HepG2 (cell line): Measurements from ENCODE around the gene PHACTR1. TPM values are rescaled to one million over a fixed set of nuclear protein-coding genes. Genes with fewer than 3 reads are reported as not detected.

Experiments
- BRCA1 ChIP-seq: sonication (generic); formaldehyde crosslinking; IDR thresholded peaks from 2 replicates; pipeline ENCODE4 v1.4.0; 2020; ENCODE audit warnings: missing genetic modification reagents
- ETV5 ChIP-seq: IDR thresholded peaks from 2 replicates; pipeline ENCODE4 v1.6.1; 2018; ENCODE audit warnings: missing biosample characterization, missing genetic modification reagents, inconsistent platforms, borderline replicate concordance
- FOXM1 ChIP-seq: sonication (generic); formaldehyde crosslinking; IDR thresholded peaks from 2 replicates; pipeline ENCODE4 v1.5.0; 2020; ENCODE audit warnings: missing genetic modification reagents
- HDAC2 ChIP-seq: sonication (generic); formaldehyde crosslinking; IDR thresholded peaks from 2 replicates; pipeline ENCODE4 v1.4.0; 2020; ENCODE audit warnings: missing genetic modification reagents
- HOXA5 ChIP-seq: sonication (generic); formaldehyde crosslinking; IDR thresholded peaks from 2 replicates; pipeline ENCODE4 v1.4.0; 2020; ENCODE audit warnings: missing genetic modification reagents
- KLF12 ChIP-seq: sonication (generic); formaldehyde crosslinking; IDR thresholded peaks from 2 replicates; pipeline ENCODE4 v1.4.0; 2020; ENCODE audit warnings: missing genetic modification reagents, borderline replicate concordance
- MAF1 ChIP-seq: sonication (generic); formaldehyde crosslinking; IDR thresholded peaks from 2 replicates; pipeline ENCODE4 v1.5.0; 2020; ENCODE audit warnings: missing genetic modification reagents, borderline replicate concordance
- MED1 ChIP-seq: sonication (generic); formaldehyde crosslinking; IDR thresholded peaks from 2 replicates; pipeline ENCODE4 v1.4.0; 2020; ENCODE audit warnings: missing genetic modification reagents
- MXD4 ChIP-seq: IDR thresholded peaks from 2 replicates; pipeline ENCODE4 v1.6.1; 2016; ENCODE audit warnings: mild to moderate bottlenecking, missing biosample characterization, missing genetic modification reagents
- SP140L ChIP-seq: sonication (generic); formaldehyde crosslinking; IDR thresholded peaks from 2 replicates; pipeline ENCODE4 v1.4.0; 2020; ENCODE audit warnings: missing genetic modification reagents, borderline replicate concordance
- WIZ ChIP-seq: sonication (generic); formaldehyde crosslinking; IDR thresholded peaks from 2 replicates; pipeline ENCODE4 v1.5.1; 2020; ENCODE audit warnings: mild to moderate bottlenecking, missing genetic modification reagents
- YEATS2 ChIP-seq: sonication (generic); formaldehyde crosslinking; IDR thresholded peaks from 2 replicates; pipeline ENCODE4 v1.4.0; 2020; ENCODE audit warnings: missing genetic modification reagents, borderline replicate concordance
- ZNF12 ChIP-seq: sonication (generic); formaldehyde crosslinking; IDR thresholded peaks from 2 replicates; pipeline ENCODE4 v1.5.0; 2020; ENCODE audit warnings: missing genetic modification reagents
- ZNF205 ChIP-seq: IDR thresholded peaks from 2 replicates; pipeline ENCODE4 v1.6.1; 2018; ENCODE audit warnings: missing biosample characterization, missing genetic modification reagents
- ZNF441 ChIP-seq: sonication (generic); formaldehyde crosslinking; IDR thresholded peaks from 2 replicates; pipeline ENCODE4 v1.7.0; 2021; ENCODE audit warnings: missing genetic modification reagents, borderline replicate concordance
- ZNF629 ChIP-seq: sonication (generic); formaldehyde crosslinking; conservative IDR thresholded peaks from 2 replicates; pipeline ENCODE4 v1.5.0; 2020; ENCODE audit warnings: missing genetic modification reagents
- polyA plus RNA-seq, 8 experiments: library from polyadenylated mRNA; depleted of rRNA in 3 of 8; stranded (reverse) in 7 of 8; unstranded in 1 of 8; fragments of >200 nt; fragmentation: Illumina TruSeq in 4 of 8; extraction: Trizol in 4 of 8; gene quantifications; 2 replicates each; pipeline versions ENCODE4 v1.2.1 to v1.2.3, GENCODE V29; 2011 to 2016; ENCODE audit warnings: low read depth in 4 of 8, missing spikeins in 1 of 8, mixed read lengths in 1 of 8; ENCODE audit not compliant: insufficient read depth in 1 of 8
- total RNA-seq, 5 experiments: library from RNA; depleted of rRNA; stranded (reverse); fragments of >200 nt; fragmentation: Illumina TruSeq; extraction: Trizol; gene quantifications; 2 replicates each; pipeline ENCODE4 v1.2.3, GENCODE V29; 2016; ENCODE audit warnings: low read depth in 1 of 5
- TF ChIP-seq, protein P1 (sequence below): IDR thresholded peaks from 2 replicates; pipeline ENCODE4 v1.6.1; 2016; ENCODE audit warnings: missing compliant biosample characterization, missing genetic modification reagents, borderline replicate concordance
- TF ChIP-seq, protein P2 (sequence below): sonication (generic); formaldehyde crosslinking; IDR thresholded peaks from 2 replicates; pipeline ENCODE4 v1.5.0; 2020; ENCODE audit warnings: missing genetic modification reagents, mild to moderate bottlenecking, borderline replicate concordance
- TF ChIP-seq, protein P3 (sequence below): IDR thresholded peaks from 2 replicates; pipeline ENCODE4 v1.6.1; 2016; ENCODE audit warnings: low read depth, borderline replicate concordance
- TF ChIP-seq, protein P4 (sequence below): sonication (generic); formaldehyde crosslinking; IDR thresholded peaks from 2 replicates; pipeline ENCODE4 v1.4.0; 2020; ENCODE audit warnings: missing genetic modification reagents, borderline replicate concordance
- TF ChIP-seq, protein P5 (sequence below): sonication (generic); formaldehyde crosslinking; IDR thresholded peaks from 2 replicates; pipeline ENCODE4 v1.5.0; 2020; ENCODE audit warnings: missing genetic modification reagents

PHACTR1 gene
- total and polyA plus RNA-seq, 2 of the 13 experiments (the other 11 are each of a cell fraction or from before 2014, with no cell fraction given): 0.09 TPM; not detected in 1

DNA sequence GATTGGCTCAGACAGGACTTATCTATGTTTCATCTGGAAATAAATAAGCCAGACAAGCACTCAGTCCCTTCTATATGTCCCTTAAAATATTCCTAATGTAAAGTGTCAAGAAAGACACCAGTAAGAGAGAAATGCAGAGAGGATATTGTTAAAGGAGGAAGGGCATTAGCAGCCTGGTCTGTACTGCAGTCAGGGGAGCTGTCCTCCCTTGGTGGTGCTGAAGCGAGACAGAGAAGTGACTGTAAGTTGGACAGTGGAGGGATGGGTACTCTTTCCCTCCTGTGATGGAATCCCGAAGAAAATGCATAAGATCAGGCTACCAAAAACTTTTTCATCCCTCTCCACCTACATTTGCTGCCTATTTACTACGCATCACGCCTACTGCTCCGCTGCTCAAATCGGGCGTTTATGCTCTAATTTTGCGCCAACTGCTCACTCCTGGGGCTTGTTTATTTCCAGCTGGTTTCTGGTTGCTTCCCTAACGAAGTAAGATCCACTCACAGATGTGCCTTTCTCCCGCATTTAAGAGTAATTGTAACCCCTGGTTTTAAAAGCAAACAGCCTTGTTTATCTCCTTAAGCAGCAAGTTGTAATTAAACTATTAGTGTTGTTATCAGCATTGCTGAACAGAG, 35.2 kb downstream of the PHACTR1 start (continued):
- TF ChIP-seq, protein P1, sequence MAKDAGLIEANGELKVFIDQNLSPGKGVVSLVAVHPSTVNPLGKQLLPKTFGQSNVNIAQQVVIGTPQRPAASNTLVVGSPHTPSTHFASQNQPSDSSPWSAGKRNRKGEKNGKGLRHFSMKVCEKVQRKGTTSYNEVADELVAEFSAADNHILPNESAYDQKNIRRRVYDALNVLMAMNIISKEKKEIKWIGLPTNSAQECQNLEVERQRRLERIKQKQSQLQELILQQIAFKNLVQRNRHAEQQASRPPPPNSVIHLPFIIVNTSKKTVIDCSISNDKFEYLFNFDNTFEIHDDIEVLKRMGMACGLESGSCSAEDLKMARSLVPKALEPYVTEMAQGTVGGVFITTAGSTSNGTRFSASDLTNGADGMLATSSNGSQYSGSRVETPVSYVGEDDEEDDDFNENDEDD (CRISPR knock-in tag): peak; percentile 25; the same call in 1 of the 2 replicates
- TF ChIP-seq YEATS2 (CRISPR knock-in tag): peak; percentile 37; the same call in 1 of the 2 replicates
- TF ChIP-seq WIZ (CRISPR knock-in tag): peak; percentile 73; the same call in 1 of the 2 replicates
- TF ChIP-seq ZNF441 (CRISPR knock-in tag): peak; percentile 76; the same call in 1 of the 2 replicates
- TF ChIP-seq, protein P2, sequence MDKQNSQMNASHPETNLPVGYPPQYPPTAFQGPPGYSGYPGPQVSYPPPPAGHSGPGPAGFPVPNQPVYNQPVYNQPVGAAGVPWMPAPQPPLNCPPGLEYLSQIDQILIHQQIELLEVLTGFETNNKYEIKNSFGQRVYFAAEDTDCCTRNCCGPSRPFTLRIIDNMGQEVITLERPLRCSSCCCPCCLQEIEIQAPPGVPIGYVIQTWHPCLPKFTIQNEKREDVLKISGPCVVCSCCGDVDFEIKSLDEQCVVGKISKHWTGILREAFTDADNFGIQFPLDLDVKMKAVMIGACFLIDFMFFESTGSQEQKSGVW (CRISPR knock-in tag): no peak
- TF ChIP-seq ZNF205 (CRISPR knock-in tag): 0 out of 2 replicates have a peak, but pooled peaks have one; percentile 57
- no peak for TF ChIP-seq ZNF629 (CRISPR knock-in tag)
- peak; percentile 74; the same call in 1 of the 2 replicates for TF ChIP-seq HOXA5
- peak; percentile 72; the same call in 1 of the 2 replicates for TF ChIP-seq MXD4 (CRISPR knock-in tag)
- 0 out of 2 replicates have a peak, but pooled peaks have one; percentile 68 for TF ChIP-seq KLF12 (CRISPR knock-in tag)
- TF ChIP-seq MED1 (CRISPR knock-in tag): peak; percentile 39; the same call in 1 of the 2 replicates
- TF ChIP-seq MAF1: no peak
- TF ChIP-seq ZNF12: peak; percentile 74; the same call in 1 of the 2 replicates
- peak; percentile 77; the same call in 1 of the 2 replicates for TF ChIP-seq BRCA1 (CRISPR knock-in tag)
- 0 out of 2 replicates have a peak, but pooled peaks have one; percentile 14 for TF ChIP-seq ETV5
- TF ChIP-seq FOXM1 (CRISPR knock-in tag): peak; percentile 83; the same call in 1 of the 2 replicates
- TF ChIP-seq, protein P3, sequence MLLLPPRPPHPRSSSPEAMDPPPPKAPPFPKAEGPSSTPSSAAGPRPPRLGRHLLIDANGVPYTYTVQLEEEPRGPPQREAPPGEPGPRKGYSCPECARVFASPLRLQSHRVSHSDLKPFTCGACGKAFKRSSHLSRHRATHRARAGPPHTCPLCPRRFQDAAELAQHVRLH: peak; percentile 62; the same call in 1 of the 2 replicates
- TF ChIP-seq HDAC2 (CRISPR knock-in tag): peak; percentile 73
- TF ChIP-seq SP140L (CRISPR knock-in tag): 0 out of 2 replicates have a peak, but pooled peaks have one; percentile 58
- TF ChIP-seq, protein P4, sequence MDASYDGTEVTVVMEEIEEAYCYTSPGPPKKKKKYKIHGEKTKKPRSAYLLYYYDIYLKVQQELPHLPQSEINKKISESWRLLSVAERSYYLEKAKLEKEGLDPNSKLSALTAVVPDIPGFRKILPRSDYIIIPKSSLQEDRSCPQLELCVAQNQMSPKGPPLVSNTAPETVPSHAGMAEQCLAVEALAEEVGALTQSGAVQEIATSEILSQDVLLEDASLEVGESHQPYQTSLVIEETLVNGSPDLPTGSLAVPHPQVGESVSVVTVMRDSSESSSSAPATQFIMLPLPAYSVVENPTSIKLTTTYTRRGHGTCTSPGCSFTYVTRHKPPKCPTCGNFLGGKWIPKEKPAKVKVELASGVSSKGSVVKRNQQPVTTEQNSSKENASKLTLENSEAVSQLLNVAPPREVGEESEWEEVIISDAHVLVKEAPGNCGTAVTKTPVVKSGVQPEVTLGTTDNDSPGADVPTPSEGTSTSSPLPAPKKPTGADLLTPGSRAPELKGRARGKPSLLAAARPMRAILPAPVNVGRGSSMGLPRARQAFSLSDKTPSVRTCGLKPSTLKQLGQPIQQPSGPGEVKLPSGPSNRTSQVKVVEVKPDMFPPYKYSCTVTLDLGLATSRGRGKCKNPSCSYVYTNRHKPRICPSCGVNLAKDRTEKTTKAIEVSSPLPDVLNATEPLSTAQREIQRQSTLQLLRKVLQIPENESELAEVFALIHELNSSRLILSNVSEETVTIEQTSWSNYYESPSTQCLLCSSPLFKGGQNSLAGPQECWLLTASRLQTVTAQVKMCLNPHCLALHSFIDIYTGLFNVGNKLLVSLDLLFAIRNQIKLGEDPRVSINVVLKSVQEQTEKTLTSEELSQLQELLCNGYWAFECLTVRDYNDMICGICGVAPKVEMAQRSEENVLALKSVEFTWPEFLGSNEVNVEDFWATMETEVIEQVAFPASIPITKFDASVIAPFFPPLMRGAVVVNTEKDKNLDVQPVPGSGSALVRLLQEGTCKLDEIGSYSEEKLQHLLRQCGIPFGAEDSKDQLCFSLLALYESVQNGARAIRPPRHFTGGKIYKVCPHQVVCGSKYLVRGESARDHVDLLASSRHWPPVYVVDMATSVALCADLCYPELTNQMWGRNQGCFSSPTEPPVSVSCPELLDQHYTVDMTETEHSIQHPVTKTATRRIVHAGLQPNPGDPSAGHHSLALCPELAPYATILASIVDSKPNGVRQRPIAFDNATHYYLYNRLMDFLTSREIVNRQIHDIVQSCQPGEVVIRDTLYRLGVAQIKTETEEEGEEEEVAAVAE (CRISPR knock-in tag): peak; percentile 70; the same call in 1 of the 2 replicates
- TF ChIP-seq, protein P5, sequence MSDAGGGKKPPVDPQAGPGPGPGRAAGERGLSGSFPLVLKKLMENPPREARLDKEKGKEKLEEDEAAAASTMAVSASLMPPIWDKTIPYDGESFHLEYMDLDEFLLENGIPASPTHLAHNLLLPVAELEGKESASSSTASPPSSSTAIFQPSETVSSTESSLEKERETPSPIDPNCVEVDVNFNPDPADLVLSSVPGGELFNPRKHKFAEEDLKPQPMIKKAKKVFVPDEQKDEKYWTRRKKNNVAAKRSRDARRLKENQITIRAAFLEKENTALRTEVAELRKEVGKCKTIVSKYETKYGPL (CRISPR knock-in tag): 0 out of 2 replicates have a peak, but pooled peaks have one; percentile 50
